Memory B cell (primary cell): ENCODE data around the gene SPP2.

Experiments used
- ATAC-seq: fragments of 150-1000 bp; cut with Tn5 transposase; 2 replicates; pipeline ENCODE4 v1.10.0; 2021; ENCODE audit warnings: low read depth, mild to moderate bottlenecking, moderate library complexity
- DNase-seq, 2 donors: peaks; one replicate each; pipeline ENCODE4 v3.0.0; 2022; ENCODE audit warnings: low spot score in 2 of 2
- H3K27ac Mint-ChIP-seq: one replicate; pipeline ENCODE4 v1.8.0; 2022; ENCODE audit warnings: mild to moderate bottlenecking, moderate library complexity, mixed read lengths
- H3K27me3 Mint-ChIP-seq: one replicate; pipeline ENCODE4 v1.8.0; 2022; ENCODE audit warnings: mixed read lengths
- H3K36me3 Mint-ChIP-seq: one replicate; pipeline ENCODE4 v1.8.0; 2022; ENCODE audit warnings: mild to moderate bottlenecking, mixed read lengths
- H3K4me1 Mint-ChIP-seq: one replicate; pipeline ENCODE4 v1.8.0; 2022; ENCODE audit warnings: mixed read lengths
- H3K4me3 Mint-ChIP-seq: one replicate; pipeline ENCODE4 v1.8.0; 2022; ENCODE audit warnings: mild to moderate bottlenecking, moderate library complexity, mixed read lengths
- H3K9me3 Mint-ChIP-seq: one replicate; pipeline ENCODE4 v1.8.0; 2022; ENCODE audit warnings: mixed read lengths

SPP2 gene

DNA sequence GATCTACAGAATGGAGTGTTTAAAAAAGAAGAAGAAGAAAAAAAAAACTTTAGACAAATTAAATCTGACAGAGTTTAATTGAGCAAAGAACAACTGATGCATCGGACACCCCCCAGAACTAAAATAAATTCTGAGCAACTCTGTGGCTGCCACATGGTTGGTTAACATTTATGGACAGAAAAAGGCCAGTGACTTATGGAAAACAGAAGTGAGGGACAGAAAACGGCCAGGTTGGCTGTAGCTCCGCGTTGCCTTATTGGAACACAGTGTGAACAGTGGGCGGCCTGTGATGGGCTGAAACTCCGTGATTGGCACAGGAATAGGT is 75.6 kb downstream of the SPP2 start:
- Mint-ChIP-seq H3K4me3 (no peak overlapping the region), H3K36me3 (peaks cover 3% of the 10 kb centered on the region), H3K9me3 (no peaks in the 10 kb centered on the region), H3K27ac (no peak overlapping the region), H3K4me1 (peaks cover 6% of the 10 kb centered on the region), H3K27me3 (peaks cover 4% of the 10 kb centered on the region)
- ATAC-seq (no peak), DNase-seq (no peak)
